GM12892 (cell line): ENCODE data around the gene SYCN.

Source experiments
- POLR2A ChIP-seq: IDR thresholded peaks from 2 replicates; pipeline ENCODE4 v1.6.1; 2011; ENCODE audit warnings: low read depth, low read length, control low read depth
- POLR2AphosphoS5 ChIP-seq: IDR thresholded peaks from 2 replicates; pipeline ENCODE4 v1.6.1; 2011; ENCODE audit warnings: low read depth, low read length, control low read depth

DNA sequence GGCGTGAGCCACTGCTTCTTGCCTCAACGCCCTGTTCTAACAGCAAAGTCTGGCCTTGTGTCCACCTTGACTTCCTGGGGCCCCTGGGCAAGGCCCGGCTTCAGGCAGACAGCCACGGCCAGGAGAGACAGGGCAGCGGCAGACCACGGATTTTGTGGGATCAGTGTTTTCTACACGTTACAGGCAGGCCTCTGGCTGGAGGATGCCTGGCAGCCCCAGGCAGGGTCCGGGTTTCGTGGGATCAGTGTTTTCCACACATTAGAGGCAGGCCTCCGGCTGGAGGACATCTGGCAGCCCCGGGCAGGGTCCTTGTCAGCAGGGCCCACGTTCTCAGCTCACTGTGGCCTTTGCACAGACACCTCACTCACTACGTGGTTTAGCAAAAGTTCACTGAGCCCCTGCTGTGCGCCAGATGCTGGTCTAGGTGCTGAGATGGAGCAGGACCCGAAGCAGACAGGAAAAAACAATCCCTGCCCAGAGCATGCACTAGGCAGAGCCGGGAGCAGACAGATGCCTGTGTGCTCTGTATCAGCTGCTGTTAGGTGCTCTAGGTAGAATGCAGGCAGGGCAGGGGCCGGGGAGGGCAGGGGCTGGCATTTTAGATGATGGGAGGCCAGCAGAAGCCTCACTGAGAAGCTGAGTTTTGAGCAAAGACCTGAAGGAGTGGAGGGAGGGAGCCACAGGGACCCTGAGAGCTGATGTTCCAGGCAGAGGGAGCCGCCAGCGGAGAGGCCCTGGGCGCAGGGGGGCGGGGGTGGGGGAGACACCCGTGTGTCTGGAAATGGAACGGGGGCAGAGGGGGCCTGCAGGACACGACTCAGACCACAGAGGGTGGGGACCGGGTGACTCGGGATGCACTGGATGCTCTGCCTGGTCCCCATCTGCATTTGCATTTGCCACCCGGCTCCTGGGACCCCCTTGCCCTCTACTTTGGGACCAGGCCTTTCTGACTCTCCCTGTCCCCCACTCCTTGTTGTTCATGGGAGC lies 32.3 kb downstream of the SYCN start:
- TF ChIP-seq POLR2A, result no peak
- TF ChIP-seq POLR2AphosphoS5, result no peak
